Common myeloid progenitor, CD34-positive (primary cell): ENCODE results near the gene CD19.

ENCODE experiments used
- CTCF ChIA-PET: fragments of 350-600 bp; sonication (Branson Sonifier 250); formaldehyde crosslinking; loops from one replicate; lab custom pipeline; 2021; ENCODE audit warnings: antibody characterized with exemption; lab: Charles Lee
- POLR2A ChIA-PET: fragments of 350-600 bp; sonication (Branson Sonifier 250); formaldehyde crosslinking; loops from one replicate; lab custom pipeline; 2021; ENCODE audit warnings: antibody characterized with exemption; lab: Charles Lee
- DNase-seq, 3 donors: peaks; one replicate each; pipeline versions ENCODE4 v3.0.0 to v3.0.0-alpha.2; 2013
- H3K27ac ChIP-seq, 2 experiments: 1 replicate in 1 of 2; 2 replicates in 1 of 2; pipeline ENCODE4 v1.7.0; 2013; ENCODE audit warnings: inconsistent platforms in 2 of 2, low read length in 2 of 2, mild to moderate bottlenecking in 2 of 2, low read depth in 1 of 2, moderate library complexity in 1 of 2; ENCODE audit not compliant: severe bottlenecking in 2 of 2, insufficient read depth in 1 of 2, poor library complexity in 1 of 2
- H3K27me3 ChIP-seq, 5 experiments: replicated peaks in 2 of 5; 1 replicate in 3 of 5; 2 replicates in 2 of 5; pipeline versions ENCODE4 v1.6.1 to v1.7.0; 2013; ENCODE audit warnings: low read length in 4 of 5, mild to moderate bottlenecking in 2 of 5, moderate library complexity in 2 of 5, inconsistent platforms in 1 of 5; ENCODE audit not compliant: insufficient read depth in 5 of 5, control insufficient read depth in 4 of 5
- H3K36me3 ChIP-seq, 4 experiments: 1 replicate in 2 of 4; 2 replicates in 2 of 4; pipeline versions ENCODE4 v1.6.1 to v1.7.0; 2013; ENCODE audit warnings: low read length in 3 of 4, control low read depth in 1 of 4, mild to moderate bottlenecking in 1 of 4; ENCODE audit not compliant: control insufficient read depth in 4 of 4, insufficient read depth in 4 of 4
- H3K4me1 ChIP-seq, 4 experiments: 1 replicate in 3 of 4; 2 replicates in 1 of 4; pipeline versions ENCODE4 v1.6.1 to v1.7.1; 2013; ENCODE audit warnings: low read length in 3 of 4, mild to moderate bottlenecking in 3 of 4, control low read depth in 1 of 4, inconsistent platforms in 1 of 4, moderate library complexity in 1 of 4; ENCODE audit not compliant: control insufficient read depth in 4 of 4, insufficient read depth in 4 of 4; ENCODE audit errors: control extremely low read depth in 1 of 4
- H3K4me3 ChIP-seq, 7 experiments: 1 replicate in 4 of 7; 2 replicates in 3 of 7; pipeline versions ENCODE4 v1.5.1 to v1.7.0; 2013; ENCODE audit warnings: mild to moderate bottlenecking in 7 of 7, low read length in 6 of 7, moderate library complexity in 6 of 7, inconsistent platforms in 2 of 7, low read depth in 2 of 7, control low read depth in 1 of 7; ENCODE audit not compliant: insufficient read depth in 4 of 7, control insufficient read depth in 1 of 7; ENCODE audit errors: extremely low read depth in 1 of 7
- H3K9me3 ChIP-seq, 5 experiments: 1 replicate in 4 of 5; 2 replicates in 1 of 5; pipeline versions ENCODE4 v1.6.1 to v1.7.1; 2013; ENCODE audit warnings: low read length in 4 of 5, mild to moderate bottlenecking in 2 of 5, inconsistent platforms in 1 of 5, low read depth in 1 of 5, moderate library complexity in 1 of 5; ENCODE audit not compliant: control insufficient read depth in 4 of 5, insufficient read depth in 2 of 5; ENCODE audit errors: control extremely low read depth in 1 of 5
- WGBS: methylation state at CpG from one replicate; pipeline ENCODE4 v1.1.5; 2013; ENCODE audit not compliant: insufficient coverage; 5-methylcytosine and 5-hydroxymethylcytosine counted together

CD19 gene

GRCh38 chr16:28899882-28900590 lies 31.7 kb upstream of the CD19 start:
- peaks cover 0 to 17% (median 16%) of the 10 kb centered on the region in 4 experiments for H3K4me1 ChIP-seq
- H3K9me3 ChIP-seq: no peaks in the 10 kb centered on the region
- 99% methylated on average over 5 of the region's 11 CpGs for WGBS
- ChIA-PET CTCF (interaction anchor here (1.5 kb wide), 2 partner anchors 9 to 30 kb away, joined by 3 to 5 read pairs; no protein-coding TSS in a partner anchor), POLR2A (no interaction called here)
- DNase-seq: no peak
- no peaks in the 10 kb centered on the region for H3K27me3 ChIP-seq
- H3K27ac ChIP-seq: no peak overlapping the region
- no peak overlapping the region for H3K4me3 ChIP-seq
- peaks cover 0 to 10% (median 3%) of the 10 kb centered on the region in 4 experiments for H3K36me3 ChIP-seq

- Histone ChIP-seq H3K9me3 (no peaks in the 10 kb centered on the region), H3K27me3 (no peaks in the 10 kb centered on the region), H3K4me3 (no peak overlapping the region), H3K4me1 (peaks cover 0 to 17% (median 16%) of the 10 kb centered on the region in 4 experiments), H3K36me3 (peaks cover 0 to 14% (median 6%) of the 10 kb centered on the region in 4 experiments), H3K27ac (no peak overlapping the region)
- WGBS: 99% methylated on average over 25 of the region's 25 CpGs
- POLR2A ChIA-PET: no interaction called here
- CTCF ChIA-PET: interaction anchor here (1.5 to 1.8 kb wide), 2 partner anchors 31 to 45 kb away, joined by 4 to 5 read pairs; no protein-coding TSS in a partner anchor
- no peak for DNase-seq
These were observed 31.2 kb upstream of the CD19 start for GRCh38 chr16:28900601-28901000.

- Histone ChIP-seq H3K4me3 (no peak overlapping the region), H3K4me1 (peaks cover 0 to 17% (median 16%) of the 10 kb centered on the region in 4 experiments), H3K9me3 (no peaks in the 10 kb centered on the region), H3K27ac (no peak overlapping the region), H3K36me3 (peaks cover 0 to 21% (median 10%) of the 10 kb centered on the region in 4 experiments), H3K27me3 (no peaks in the 10 kb centered on the region)
- CTCF ChIA-PET: interaction anchor here (1.8 kb wide), 1 partner anchor 43 kb away, joined by 4 read pairs; no protein-coding TSS in a partner anchor
- DNase-seq: no peak
- WGBS: 88% methylated on average over 12 of the region's 15 CpGs
- POLR2A ChIA-PET: no interaction called here
These were observed 29.9 kb upstream of the CD19 start for GRCh38 chr16:28901862-28902261.

GRCh38 chr16:28902909-28903308 lies 28.9 kb upstream of the CD19 start:
- CTCF ChIA-PET: interaction anchor here (1.0 kb wide), 1 partner anchor 9 kb away, joined by 3 read pairs; no protein-coding TSS in a partner anchor
- DNase-seq: peak in 2 of 3 donors; percentile 73 to 77
- peaks cover 0 to 21% (median 11%) of the 10 kb centered on the region in 4 experiments for H3K36me3 ChIP-seq

GRCh38 chr16:28903344-28904042 lies 28.3 kb upstream of the CD19 start:
- Histone ChIP-seq H3K9me3 (no peaks in the 10 kb centered on the region), H3K27ac (no peak overlapping the region), H3K27me3 (no peaks in the 10 kb centered on the region), H3K36me3 (peaks cover 2 to 26% (median 15%) of the 10 kb centered on the region in 4 experiments), H3K4me3 (peak overlapping the region in 2 of 7 experiments; percentile 50 to 52), H3K4me1 (peaks cover 0 to 17% (median 16%) of the 10 kb centered on the region in 4 experiments)
- 87% methylated on average over 22 of the region's 29 CpGs for WGBS
- CTCF ChIA-PET: interaction anchor here (1.0 kb wide), 1 partner anchor 9 kb away, joined by 3 read pairs; no protein-coding TSS in a partner anchor
- POLR2A ChIA-PET: no interaction called here
- no peak for DNase-seq

More at GRCh38 chr16:28902909-28903308, 28.9 kb upstream of the CD19 start:
- H3K27me3 ChIP-seq: no peaks in the 10 kb centered on the region
- H3K4me3 ChIP-seq: peak overlapping the region in 4 of 7 experiments; percentile 16 to 52 (median 49)
- POLR2A ChIA-PET: no interaction called here
- WGBS: 13% methylated on average over 9 of the region's 11 CpGs
- H3K9me3 ChIP-seq: no peaks in the 10 kb centered on the region
- peaks cover 0 to 17% (median 16%) of the 10 kb centered on the region in 4 experiments for H3K4me1 ChIP-seq
- H3K27ac ChIP-seq: no peak overlapping the region

GRCh38 chr16:28904363-28904762 lies 27.4 kb upstream of the CD19 start:
- Histone ChIP-seq H3K27me3 (no peaks in the 10 kb centered on the region), H3K9me3 (no peaks in the 10 kb centered on the region), H3K4me3 (no peak overlapping the region), H3K27ac (no peak overlapping the region), H3K36me3 (peaks cover 4 to 30% (median 18%) of the 10 kb centered on the region in 4 experiments), H3K4me1 (peaks cover 0 to 17% (median 16%) of the 10 kb centered on the region in 4 experiments)
- WGBS: 97% methylated on average over 12 of the region's 14 CpGs
- ChIA-PET POLR2A (no interaction called here), CTCF (no interaction called here)
- DNase-seq: no peak
